GM19025 (cell line): ENCODE results near the gene FGFRL1.
A peak's percentile ranks its signal among the peaks of the same experiment; 100 is the strongest.

Experiments
- ATAC-seq: cut with Tn5 transposase; IDR thresholded peaks from one replicate; pipeline ENCODE4 v1.9.1; 2021; ENCODE audit warnings: mild to moderate bottlenecking, low read depth, moderate library complexity; ENCODE audit not compliant: unreplicated experiment

The FGFRL1 gene

DNA sequence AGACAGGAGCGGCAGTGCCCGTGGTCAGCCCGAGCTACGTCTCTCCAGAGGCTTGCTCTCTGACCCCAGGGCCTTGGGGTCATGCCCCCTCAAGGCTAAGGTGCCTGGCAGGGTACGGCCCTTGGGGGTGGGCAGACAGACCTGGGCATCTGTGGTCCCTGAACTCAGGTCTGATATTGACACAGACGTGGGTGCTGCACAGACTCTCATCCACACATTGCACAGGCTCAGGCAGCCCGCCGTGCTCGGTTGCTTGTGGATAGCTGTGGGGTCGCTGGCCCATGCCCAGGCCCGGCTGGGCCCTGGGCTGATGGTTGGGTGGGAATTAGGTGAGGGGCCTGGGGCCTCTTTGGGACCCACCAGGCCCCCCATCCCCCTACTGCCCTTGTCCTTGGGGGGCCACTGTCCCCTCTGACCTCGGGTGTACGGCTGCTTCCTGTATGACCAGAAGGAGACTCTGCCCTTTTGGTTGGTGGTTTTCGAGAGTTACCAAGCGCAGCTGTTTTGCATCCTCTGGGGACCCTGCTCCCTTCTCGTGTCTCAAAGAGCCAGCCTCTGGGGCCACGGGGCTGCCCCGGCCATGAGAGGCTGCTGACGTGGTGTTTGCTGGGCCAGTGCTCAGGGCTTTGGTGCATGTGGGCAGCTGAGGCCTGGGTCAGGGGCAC is 10.1 kb downstream of the FGFRL1 start:
- ATAC-seq = peak; percentile 82

DNA sequence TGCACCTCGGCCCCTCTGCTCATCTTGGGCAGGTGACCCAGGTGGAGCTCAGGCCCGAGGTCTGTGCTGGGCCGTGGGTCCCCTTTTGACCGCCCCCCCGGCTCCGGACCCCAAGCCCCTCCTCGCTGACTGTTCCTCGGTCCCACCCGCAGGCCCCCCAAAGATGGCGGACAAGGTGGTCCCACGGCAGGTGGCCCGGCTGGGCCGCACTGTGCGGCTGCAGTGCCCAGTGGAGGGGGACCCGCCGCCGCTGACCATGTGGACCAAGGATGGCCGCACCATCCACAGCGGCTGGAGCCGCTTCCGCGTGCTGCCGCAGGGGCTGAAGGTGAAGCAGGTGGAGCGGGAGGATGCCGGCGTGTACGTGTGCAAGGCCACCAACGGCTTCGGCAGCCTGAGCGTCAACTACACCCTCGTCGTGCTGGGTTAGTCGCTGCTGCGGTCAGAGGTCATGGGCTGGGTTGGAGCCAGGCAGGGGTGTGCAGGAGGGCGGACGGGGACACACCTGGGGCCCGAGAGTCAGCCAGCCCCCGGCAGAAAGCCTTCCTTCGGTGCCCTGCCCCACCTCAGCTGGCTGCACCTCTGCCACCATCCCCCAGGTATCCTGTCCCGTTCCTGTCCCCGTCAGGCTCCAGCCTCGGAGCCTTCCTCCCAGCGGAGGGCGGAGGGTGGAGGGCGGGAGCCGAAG is 10.8 kb downstream of the FGFRL1 start:
- no peak for ATAC-seq

DNA sequence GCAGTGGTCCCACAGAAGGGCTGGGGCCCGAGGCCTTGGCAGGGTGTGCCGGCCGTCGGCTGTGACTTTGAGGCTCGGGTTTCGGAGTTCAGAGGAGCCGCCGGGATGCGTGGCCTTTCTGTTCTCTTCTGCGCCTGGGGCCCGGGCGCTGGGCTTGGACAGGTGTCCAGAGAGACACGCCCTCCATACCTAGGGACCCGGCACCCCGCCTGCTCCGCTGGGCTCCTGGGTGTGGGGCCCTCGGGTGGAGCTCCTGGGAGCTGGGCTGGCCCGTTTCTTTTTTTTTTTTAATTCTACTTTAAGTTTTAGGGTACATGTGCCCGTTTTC is 11.3 kb downstream of the FGFRL1 start:
- ATAC-seq = no peak

GRCh38 chr4:1023075-1023640 is 11.7 kb downstream of the FGFRL1 start:
- no peak for ATAC-seq

DNA sequence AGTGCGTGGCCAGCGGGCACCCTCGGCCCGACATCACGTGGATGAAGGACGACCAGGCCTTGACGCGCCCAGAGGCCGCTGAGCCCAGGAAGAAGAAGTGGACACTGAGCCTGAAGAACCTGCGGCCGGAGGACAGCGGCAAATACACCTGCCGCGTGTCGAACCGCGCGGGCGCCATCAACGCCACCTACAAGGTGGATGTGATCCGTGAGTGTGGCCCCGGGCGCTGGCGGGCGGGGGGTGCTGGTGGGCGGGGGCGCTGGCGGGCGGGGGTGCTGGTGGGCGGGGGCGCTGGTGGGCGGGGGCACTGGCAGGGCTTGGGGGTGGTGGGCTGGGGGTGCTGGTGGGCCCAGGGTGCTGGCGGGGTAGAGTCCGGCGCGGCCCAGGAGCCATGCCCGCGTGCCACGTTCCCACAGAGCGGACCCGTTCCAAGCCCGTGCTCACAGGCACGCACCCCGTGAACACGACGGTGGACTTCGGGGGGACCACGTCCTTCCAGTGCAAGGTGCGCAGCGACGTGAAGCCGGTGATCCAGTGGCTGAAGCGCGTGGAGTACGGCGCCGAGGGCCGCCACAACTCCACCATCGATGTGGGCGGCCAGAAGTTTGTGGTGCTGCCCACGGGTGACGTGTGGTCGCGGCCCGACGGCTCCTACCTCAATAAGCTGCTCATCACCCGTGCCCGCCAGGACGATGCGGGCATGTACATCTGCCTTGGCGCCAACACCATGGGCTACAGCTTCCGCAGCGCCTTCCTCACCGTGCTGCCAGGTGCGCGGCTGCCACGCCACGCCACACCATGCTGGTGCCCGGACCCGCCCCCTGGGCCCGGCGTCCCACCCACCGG is 12.7 kb downstream of the FGFRL1 start:
- no peak for ATAC-seq

- no peak for ATAC-seq
These were observed 13.6 kb downstream of the FGFRL1 start for GRCh38 chr4:1024882-1025545.

GRCh38 chr4:1026115-1026514 is 14.7 kb downstream of the FGFRL1 start:
- ATAC-seq = no peak

- no peak for ATAC-seq
These were observed 15.9 kb downstream of the FGFRL1 start for GRCh38 chr4:1027219-1027914.

- no peak for ATAC-seq
These were observed 16.5 kb downstream of the FGFRL1 start for GRCh38 chr4:1027915-1028238.

- ATAC-seq = no peak
These were observed 17.3 kb downstream of the FGFRL1 start for GRCh38 chr4:1028574-1029220.

GRCh38 chr4:1029529-1029928 is 18.1 kb downstream of the FGFRL1 start:
- no peak for ATAC-seq

DNA sequence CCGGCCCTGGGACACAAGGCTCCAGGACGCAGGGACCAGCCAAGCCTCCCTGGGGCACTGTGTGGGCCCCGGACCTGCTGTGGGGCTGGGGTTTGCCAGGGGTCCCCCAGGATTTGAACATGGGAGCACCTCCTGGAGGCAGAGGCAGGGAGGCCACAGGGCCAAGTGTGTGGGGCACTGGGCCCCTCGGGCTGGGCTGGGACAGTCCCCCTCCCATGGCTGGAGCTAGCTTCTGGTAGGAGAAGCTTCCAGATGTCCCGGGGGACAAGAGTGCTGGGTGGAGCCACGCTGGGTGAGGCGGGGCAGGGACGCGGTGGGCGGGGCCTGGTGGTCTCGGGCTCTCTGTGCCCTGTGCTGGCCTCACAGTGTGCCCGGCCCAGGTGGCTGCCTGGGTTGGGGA is 18.6 kb downstream of the FGFRL1 start:
- no peak for ATAC-seq

- ATAC-seq = no peak
These were observed 19.1 kb downstream of the FGFRL1 start for GRCh38 chr4:1030559-1030958.

DNA sequence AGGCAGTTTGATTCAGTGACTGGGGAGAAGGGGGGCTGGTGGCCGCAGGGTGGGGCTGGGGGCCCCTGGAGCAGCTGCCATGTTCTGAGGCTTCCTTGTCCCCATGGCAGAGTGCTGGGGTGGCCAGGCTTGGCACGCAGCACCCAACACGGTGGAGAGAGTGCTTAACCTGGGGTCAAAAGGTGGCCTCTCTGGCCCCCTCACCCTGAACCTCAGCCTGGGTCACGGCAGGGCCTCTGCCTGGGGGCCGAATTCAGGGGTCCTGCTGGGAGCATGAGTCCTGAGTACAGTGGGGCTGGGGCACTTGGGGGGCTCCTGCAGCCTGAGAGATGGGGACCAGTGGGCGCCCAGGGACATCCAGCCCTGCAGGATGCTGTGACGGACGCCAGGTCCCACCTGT is 19.9 kb downstream of the FGFRL1 start:
- ATAC-seq = no peak

GRCh38 chr4:1031956-1032795 is 20.8 kb downstream of the FGFRL1 start:
- ATAC-seq = no peak

DNA sequence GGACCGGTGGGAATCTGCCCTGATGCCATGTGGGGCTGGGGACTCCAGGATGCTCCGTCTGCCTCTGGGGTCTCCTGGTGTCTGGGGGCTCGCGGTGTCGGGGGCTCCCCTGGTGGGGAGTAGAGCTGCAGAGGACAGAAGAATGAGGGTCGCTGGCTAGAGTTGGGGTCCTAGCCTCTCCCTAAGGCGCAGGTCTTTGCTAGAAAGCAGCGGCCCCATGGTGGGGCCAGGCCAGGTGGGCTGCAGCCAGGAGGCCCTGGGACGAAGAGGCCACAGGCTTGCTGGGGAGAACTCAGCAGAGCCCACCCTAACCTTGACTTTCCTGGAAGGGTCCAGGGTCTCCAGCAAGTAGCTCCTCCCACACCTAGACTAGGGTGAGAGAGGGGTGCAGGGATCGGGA is 21.4 kb downstream of the FGFRL1 start:
- no peak for ATAC-seq

GRCh38 chr4:1033840-1034551 is 22.6 kb downstream of the FGFRL1 start:
- ATAC-seq = no peak

DNA sequence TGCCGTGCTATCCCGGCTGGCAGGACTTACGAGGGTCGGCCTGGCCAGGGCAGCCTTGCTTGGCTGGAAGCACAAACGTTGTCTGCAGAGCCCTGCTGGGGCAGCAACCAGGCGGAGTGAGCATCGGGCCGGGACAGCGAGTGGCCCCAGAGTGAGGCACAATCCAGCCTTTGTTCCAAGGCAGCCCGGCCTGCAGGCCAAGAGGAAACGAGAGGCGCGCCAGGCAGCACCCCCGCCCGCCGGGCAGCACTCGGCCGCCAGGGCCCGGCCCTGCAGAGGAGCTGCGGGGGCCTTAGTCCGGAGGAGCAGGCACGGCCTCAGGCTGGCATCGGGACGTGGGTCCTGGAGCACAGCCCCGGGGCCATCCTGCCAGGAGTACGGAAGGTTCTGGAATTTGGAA is 24.1 kb downstream of the FGFRL1 start:
- ATAC-seq = no peak
